ENCODE results near the gene ENTPD6.
A peak's percentile ranks its signal among the peaks of the same experiment; 100 is the strongest.
"Not testable (repeated sequence)": the region's sequence is repeated elsewhere in the genome, so short reads cannot be mapped to it uniquely, and the experiment has no call there.

ENTPD6 gene

DNA sequence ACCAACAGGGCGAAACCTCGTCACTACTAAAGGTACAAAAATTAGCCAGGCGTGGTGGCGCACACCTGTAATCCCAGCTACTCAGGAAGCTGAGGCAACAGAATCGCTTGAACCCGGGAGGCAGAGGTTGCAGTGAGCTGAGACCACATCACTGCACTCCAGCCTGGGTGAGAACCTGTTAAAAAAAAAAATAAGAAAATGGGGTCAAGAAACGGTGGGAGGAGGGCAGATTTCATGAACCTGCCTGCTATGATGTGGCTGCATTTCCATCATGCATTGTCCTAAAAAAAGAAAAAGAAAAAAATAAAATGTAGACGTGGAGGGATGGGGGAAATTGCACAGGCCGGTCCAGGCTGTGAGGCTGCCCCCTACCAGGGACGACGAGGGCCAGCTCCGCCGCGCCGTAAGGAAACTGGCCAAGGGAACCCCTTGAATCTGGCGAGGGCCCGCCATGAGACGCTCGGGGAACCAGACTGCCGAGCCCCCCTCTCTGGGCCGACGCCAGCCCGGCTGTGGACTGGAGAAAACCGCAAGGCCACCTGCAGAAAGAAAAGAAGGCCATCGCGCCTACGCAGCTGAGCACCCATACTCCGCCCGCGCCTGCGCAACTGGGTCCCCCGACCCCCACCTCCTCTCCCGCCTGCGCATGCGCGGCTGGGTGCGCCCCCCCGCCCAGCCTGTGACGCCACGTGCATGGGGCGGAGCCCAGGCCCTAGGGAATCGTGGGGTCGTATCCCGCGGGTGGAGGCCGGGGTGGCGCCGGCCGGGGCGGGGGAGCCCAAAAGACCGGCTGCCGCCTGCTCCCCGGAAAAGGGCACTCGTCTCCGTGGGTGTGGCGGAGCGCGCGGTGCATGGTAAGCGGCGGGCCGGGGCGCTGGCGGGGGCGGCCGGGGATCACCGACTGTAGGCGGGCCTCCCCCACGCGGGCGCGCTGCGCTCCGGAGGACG, at the start of gene ENTPD6:
Gene ENTPD6 (plus strand): TSS at position 699 of the 948 bp plus-strand sequence. CDS start 10,825 bp downstream, outside the sequence.
- Mint-ChIP-seq H3K27ac (ENCODE audit: low read depth) (peak within 1 kb of the TSS; percentile 82), H3K36me3 (ENCODE audit: insufficient read depth) (peaks cover 10% of the 10 kb centered on the region), H3K27me3 (peaks cover 4% of the 10 kb centered on the region), H3K9me3 (no peaks in the 10 kb centered on the region), H3K4me3 (peak within 1 kb of the TSS; percentile 73), H3K4me1 (peaks cover 35% of the 10 kb centered on the region)
- DNase-seq (ENCODE audit: low spot score in 2 of 2) (peak; percentile 88 to 93), ATAC-seq (replicated peaks; ENCODE audit: extremely low read depth, poor library complexity, severe bottlenecking) (peak; percentile 70)

DNA sequence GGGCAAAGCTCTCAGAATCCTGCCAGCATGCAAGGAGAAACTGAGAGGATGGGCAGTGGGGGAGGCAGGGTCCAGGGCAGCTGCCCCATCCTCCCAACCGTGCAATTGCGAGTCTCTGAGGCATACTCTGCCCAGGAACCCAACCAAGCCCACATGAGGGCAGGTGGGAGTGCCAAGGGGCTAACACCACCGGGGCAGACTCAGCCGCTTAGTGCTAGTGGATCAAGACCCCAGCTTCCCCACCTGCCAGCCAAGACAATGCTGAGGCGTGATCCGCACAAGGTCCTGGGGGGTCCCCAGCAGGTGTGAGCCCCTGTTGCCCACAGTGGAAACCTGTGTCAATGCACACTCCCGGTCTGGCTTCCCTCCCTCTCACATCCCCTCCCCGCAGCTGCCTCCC, 48.5 kb upstream of the ENTPD6 start:
- Mint-ChIP-seq H3K36me3 (ENCODE audit: insufficient read depth) (peaks cover 1% of the 10 kb centered on the region), H3K27me3 (peaks cover 15% of the 10 kb centered on the region), H3K27ac (ENCODE audit: low read depth) (no peak overlapping the region), H3K9me3 (no peaks in the 10 kb centered on the region), H3K4me3 (no peak overlapping the region), H3K4me1 (peaks cover 7% of the 10 kb centered on the region)
- ATAC-seq (replicated peaks; ENCODE audit: extremely low read depth, poor library complexity, severe bottlenecking) (no peak), DNase-seq (ENCODE audit: low spot score in 2 of 2) (no peak)

GRCh38 chr20:25147716-25148115, 47.8 kb upstream of the ENTPD6 start:
- Mint-ChIP-seq H3K27me3 (peaks cover 15% of the 10 kb centered on the region), H3K27ac (ENCODE audit: low read depth) (no peak overlapping the region), H3K4me3 (peak overlapping the region; percentile 34), H3K36me3 (ENCODE audit: insufficient read depth) (peaks cover 1% of the 10 kb centered on the region), H3K4me1 (peaks cover 7% of the 10 kb centered on the region), H3K9me3 (no peaks in the 10 kb centered on the region)
- ATAC-seq (replicated peaks; ENCODE audit: extremely low read depth, poor library complexity, severe bottlenecking), result no peak
- no peak for DNase-seq (ENCODE audit: low spot score in 2 of 2)

DNA sequence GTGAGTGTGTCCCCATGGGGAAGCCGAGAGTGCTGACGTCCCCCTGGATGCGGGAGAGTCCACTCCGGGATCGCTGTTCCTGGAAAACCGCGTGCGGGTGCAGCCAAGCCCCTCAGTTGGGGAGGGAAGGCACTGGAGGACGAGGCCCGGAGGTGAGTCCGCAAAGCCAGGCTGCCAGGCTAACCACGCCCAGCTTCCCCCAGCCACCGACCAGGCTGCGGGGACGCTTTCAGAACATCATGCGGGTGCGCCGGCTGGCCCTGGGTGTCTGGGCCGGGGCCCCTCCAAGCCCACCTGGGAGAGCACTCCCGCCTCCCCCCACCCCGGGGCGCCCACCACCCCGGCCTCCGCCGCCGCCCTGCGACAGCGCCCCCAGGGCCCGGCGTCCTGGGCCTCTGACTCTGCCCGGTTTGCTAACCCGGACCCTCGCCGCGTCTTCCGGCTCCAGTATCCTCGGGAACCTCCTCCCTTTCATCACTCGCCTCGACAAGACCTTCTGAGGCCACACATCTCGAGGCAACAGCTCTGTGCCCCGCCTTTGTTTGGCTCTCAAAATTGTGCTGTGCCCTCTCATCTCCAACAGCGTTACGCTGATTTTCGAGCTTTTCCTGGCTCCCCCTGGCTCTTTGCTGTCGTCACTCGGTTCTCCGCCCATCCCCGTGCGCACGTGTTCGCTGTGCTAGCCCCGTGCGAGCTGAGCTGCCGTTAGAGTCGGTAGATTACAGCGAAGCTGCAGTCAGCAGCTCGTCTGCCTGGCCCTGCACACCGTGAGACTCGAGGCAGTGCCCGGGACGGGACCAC, 47.1 kb upstream of the ENTPD6 start:
- ATAC-seq (replicated peaks; ENCODE audit: extremely low read depth, poor library complexity, severe bottlenecking) (peak; percentile 82), DNase-seq (ENCODE audit: low spot score in 2 of 2) (peak; percentile 33 to 40)
- Mint-ChIP-seq H3K4me1 (peaks cover 7% of the 10 kb centered on the region), H3K27me3 (peaks cover 15% of the 10 kb centered on the region), H3K36me3 (ENCODE audit: insufficient read depth) (peaks cover 1% of the 10 kb centered on the region), H3K27ac (ENCODE audit: low read depth) (peak overlapping the region; percentile 49), H3K9me3 (no peaks in the 10 kb centered on the region), H3K4me3 (peak overlapping the region; percentile 79)

- H3K9me3 Mint-ChIP-seq, result no peaks in the 10 kb centered on the region
- H3K4me3 Mint-ChIP-seq, result peak overlapping the region; percentile 79
- H3K36me3 Mint-ChIP-seq (ENCODE audit: insufficient read depth), result peaks cover 1% of the 10 kb centered on the region
- peaks cover 7% of the 10 kb centered on the region for H3K4me1 Mint-ChIP-seq
- no peak for ATAC-seq (replicated peaks; ENCODE audit: extremely low read depth, poor library complexity, severe bottlenecking)
- peaks cover 15% of the 10 kb centered on the region for H3K27me3 Mint-ChIP-seq
- DNase-seq (ENCODE audit: low spot score in 2 of 2), result no peak
- peak overlapping the region; percentile 49 for H3K27ac Mint-ChIP-seq (ENCODE audit: low read depth)
Observed at GRCh38 chr20:25148982-25149846, 46.3 kb upstream of the ENTPD6 start.

GRCh38 chr20:25150016-25150415, 45.5 kb upstream of the ENTPD6 start:
- H3K4me3 Mint-ChIP-seq, result no peak overlapping the region

GRCh38 chr20:25158043-25158442, 37.5 kb upstream of the ENTPD6 start:
- no peak overlapping the region for H3K27ac Mint-ChIP-seq (ENCODE audit: low read depth)
- H3K36me3 Mint-ChIP-seq (ENCODE audit: insufficient read depth), result no peaks in the 10 kb centered on the region
- no peaks in the 10 kb centered on the region for H3K4me1 Mint-ChIP-seq
- no peaks in the 10 kb centered on the region for H3K9me3 Mint-ChIP-seq
- peaks cover 10% of the 10 kb centered on the region for H3K27me3 Mint-ChIP-seq
- DNase-seq (ENCODE audit: low spot score in 2 of 2), result no peak
- no peak overlapping the region for H3K4me3 Mint-ChIP-seq
- no peak for ATAC-seq (replicated peaks; ENCODE audit: extremely low read depth, poor library complexity, severe bottlenecking)

More at GRCh38 chr20:25150016-25150415, 45.5 kb upstream of the ENTPD6 start:
- peak overlapping the region; percentile 9 for H3K27ac Mint-ChIP-seq (ENCODE audit: low read depth)
- peaks cover 1% of the 10 kb centered on the region for H3K36me3 Mint-ChIP-seq (ENCODE audit: insufficient read depth)
- H3K4me1 Mint-ChIP-seq, result peaks cover 7% of the 10 kb centered on the region
- ATAC-seq (replicated peaks; ENCODE audit: extremely low read depth, poor library complexity, severe bottlenecking) (no peak), DNase-seq (ENCODE audit: low spot score in 2 of 2) (no peak)
- H3K9me3 Mint-ChIP-seq, result no peaks in the 10 kb centered on the region
- peaks cover 15% of the 10 kb centered on the region for H3K27me3 Mint-ChIP-seq

DNA sequence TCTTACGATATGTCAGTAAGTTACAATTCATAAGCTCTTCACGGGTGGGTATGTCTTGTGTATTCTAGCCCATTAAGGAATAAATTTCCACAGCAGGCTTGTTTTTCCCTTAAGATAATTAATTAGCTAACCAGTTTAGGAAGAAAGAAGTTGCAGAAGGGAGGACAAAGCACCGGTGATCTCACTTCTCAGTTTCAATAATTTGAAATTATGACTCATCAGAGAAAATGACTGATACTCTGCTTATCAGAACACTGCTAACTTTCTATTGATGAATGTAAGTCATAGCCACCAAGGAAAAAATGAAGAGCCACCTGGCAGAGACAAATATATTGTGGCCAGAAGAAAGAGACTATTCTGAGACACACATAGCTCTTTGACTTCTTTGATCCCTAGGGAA, 35.0 kb upstream of the ENTPD6 start:
- DNase-seq (ENCODE audit: low spot score in 2 of 2) (no peak), ATAC-seq (replicated peaks; ENCODE audit: extremely low read depth, poor library complexity, severe bottlenecking) (no peak)
- Mint-ChIP-seq H3K9me3 (no peaks in the 10 kb centered on the region), H3K27me3 (peaks cover 20% of the 10 kb centered on the region), H3K27ac (ENCODE audit: low read depth) (no peak overlapping the region), H3K4me3 (no peak overlapping the region), H3K36me3 (ENCODE audit: insufficient read depth) (no peaks in the 10 kb centered on the region), H3K4me1 (no peaks in the 10 kb centered on the region)

GRCh38 chr20:25160897-25161296, 34.6 kb upstream of the ENTPD6 start:
- Mint-ChIP-seq H3K27me3 (peaks cover 20% of the 10 kb centered on the region), H3K4me1 (no peaks in the 10 kb centered on the region), H3K4me3 (no peak overlapping the region), H3K9me3 (no peaks in the 10 kb centered on the region), H3K27ac (ENCODE audit: low read depth) (no peak overlapping the region), H3K36me3 (ENCODE audit: insufficient read depth) (no peaks in the 10 kb centered on the region)
- ATAC-seq (replicated peaks; ENCODE audit: extremely low read depth, poor library complexity, severe bottlenecking), result no peak
- no peak for DNase-seq (ENCODE audit: low spot score in 2 of 2)

- DNase-seq (ENCODE audit: low spot score in 2 of 2) (no peak), ATAC-seq (replicated peaks; ENCODE audit: extremely low read depth, poor library complexity, severe bottlenecking) (no peak)
- Mint-ChIP-seq H3K4me1 (no peaks in the 10 kb centered on the region), H3K27ac (ENCODE audit: low read depth) (no peak overlapping the region), H3K36me3 (ENCODE audit: insufficient read depth) (no peaks in the 10 kb centered on the region), H3K27me3 (peaks cover 53% of the 10 kb centered on the region), H3K9me3 (no peaks in the 10 kb centered on the region), H3K4me3 (no peak overlapping the region)
Observed at GRCh38 chr20:25165128-25165527, 30.4 kb upstream of the ENTPD6 start.

GRCh38 chr20:25166105-25166782, 29.3 kb upstream of the ENTPD6 start:
- not testable (repeated sequence) for ATAC-seq (replicated peaks; ENCODE audit: extremely low read depth, poor library complexity, severe bottlenecking); DNase-seq (ENCODE audit: low spot score in 2 of 2); H3K4me3 Mint-ChIP-seq; H3K27ac Mint-ChIP-seq (ENCODE audit: low read depth); H3K4me1 Mint-ChIP-seq; H3K36me3 Mint-ChIP-seq (ENCODE audit: insufficient read depth); H3K9me3 Mint-ChIP-seq
- H3K27me3 Mint-ChIP-seq, result peaks cover 44% of the 10 kb centered on the region
